ENCODE measurements around the gene CRHR1.

DNA sequence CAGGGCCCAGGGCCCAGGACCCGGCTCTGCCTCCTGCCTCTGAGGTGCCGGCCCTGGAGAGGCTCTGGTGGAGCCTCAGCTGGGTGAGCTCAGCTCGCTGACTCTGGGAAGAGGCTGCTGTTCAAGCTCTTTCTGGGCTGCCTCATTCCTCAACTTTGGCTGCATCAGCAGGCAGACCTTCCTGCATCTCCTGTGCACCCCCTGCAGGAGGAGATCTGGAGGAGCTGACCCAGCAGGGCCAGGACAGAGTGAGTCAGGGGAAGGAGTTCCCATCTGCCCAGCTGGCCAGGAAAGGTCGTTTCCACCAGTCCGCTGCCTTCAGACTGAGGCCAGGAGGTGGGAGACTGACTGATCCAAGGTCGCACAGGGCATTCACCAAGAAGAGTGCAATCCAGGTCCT lies 10.7 kb downstream of the CRHR1 start:
- TF ChIP-seq CTCF (IDR thresholded peaks at IDR 0.05), result no peak
- TF ChIP-seq POLR2AphosphoS5 (IDR thresholded peaks at IDR 0.05), result no peak
- TF ChIP-seq POLR2A (IDR thresholded peaks at IDR 0.05), result no peak
